Panc1 (cell line): Measurements from ENCODE around the gene GPX3.

Source experiments
- POLR2AphosphoS5 ChIP-seq: IDR thresholded peaks from 2 replicates; pipeline ENCODE4 v1.6.1; 2012; ENCODE audit warnings: mild to moderate bottlenecking, low read depth, low read length, moderate library complexity
- TCF7L2 ChIP-seq: IDR thresholded peaks from 2 replicates; pipeline ENCODE4 v1.6.1; 2011; ENCODE audit warnings: mild to moderate bottlenecking, low read depth, low read length, inconsistent platforms
- TF ChIP-seq, protein P1 (sequence below): fragments of 450-650 bp; IDR thresholded peaks from 2 replicates; pipeline ENCODE4 v1.5.1; 2017; ENCODE audit warnings: mild to moderate bottlenecking
- TF ChIP-seq, protein P2 (sequence below), 2 experiments: IDR thresholded peaks; 2 replicates each; pipeline ENCODE4 v1.6.1; 2011 to 2012; ENCODE audit warnings: low read depth in 2 of 2, control low read depth in 1 of 2, low read length in 1 of 2, mild to moderate bottlenecking in 1 of 2, moderate library complexity in 1 of 2; ENCODE audit not compliant: insufficient read depth in 1 of 2

DNA sequence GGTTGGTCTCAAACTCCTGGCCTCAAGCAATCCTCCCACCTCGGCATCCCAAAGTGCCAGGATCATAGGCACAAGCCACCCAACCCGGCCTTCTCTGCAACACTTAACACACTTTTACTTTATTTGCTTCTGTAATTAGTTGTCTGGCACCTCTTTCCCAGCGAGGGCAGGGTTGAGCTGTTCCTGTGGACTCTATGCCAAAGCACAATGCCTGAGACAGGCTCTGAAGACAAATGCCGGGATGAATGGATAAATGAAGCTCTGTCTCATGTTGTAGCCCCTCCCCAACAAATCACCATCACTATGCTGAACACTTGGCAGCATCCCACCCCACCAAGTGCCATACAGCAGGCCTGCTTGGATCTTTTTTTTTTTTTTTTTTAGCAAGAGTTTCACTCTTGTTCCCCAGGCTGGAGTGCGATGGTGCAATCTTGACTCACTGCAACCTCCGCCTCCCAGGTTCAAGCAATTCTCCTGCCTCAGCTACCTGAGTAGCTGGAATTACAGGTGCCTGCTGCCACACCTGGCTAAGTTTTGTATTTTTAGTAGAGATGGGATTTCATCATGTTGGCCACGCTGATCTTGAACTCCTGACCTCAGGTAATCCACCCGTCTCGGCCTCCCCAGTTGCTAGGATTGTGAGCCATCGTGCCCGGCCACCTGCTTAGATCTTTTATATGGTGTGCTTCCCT, 21.3 kb downstream of the GPX3 start:
- TF ChIP-seq, protein P1, sequence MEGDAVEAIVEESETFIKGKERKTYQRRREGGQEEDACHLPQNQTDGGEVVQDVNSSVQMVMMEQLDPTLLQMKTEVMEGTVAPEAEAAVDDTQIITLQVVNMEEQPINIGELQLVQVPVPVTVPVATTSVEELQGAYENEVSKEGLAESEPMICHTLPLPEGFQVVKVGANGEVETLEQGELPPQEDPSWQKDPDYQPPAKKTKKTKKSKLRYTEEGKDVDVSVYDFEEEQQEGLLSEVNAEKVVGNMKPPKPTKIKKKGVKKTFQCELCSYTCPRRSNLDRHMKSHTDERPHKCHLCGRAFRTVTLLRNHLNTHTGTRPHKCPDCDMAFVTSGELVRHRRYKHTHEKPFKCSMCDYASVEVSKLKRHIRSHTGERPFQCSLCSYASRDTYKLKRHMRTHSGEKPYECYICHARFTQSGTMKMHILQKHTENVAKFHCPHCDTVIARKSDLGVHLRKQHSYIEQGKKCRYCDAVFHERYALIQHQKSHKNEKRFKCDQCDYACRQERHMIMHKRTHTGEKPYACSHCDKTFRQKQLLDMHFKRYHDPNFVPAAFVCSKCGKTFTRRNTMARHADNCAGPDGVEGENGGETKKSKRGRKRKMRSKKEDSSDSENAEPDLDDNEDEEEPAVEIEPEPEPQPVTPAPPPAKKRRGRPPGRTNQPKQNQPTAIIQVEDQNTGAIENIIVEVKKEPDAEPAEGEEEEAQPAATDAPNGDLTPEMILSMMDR, result no peak
- TF ChIP-seq POLR2AphosphoS5, result no peak
- TF ChIP-seq TCF7L2, result no peak
- TF ChIP-seq, protein P2, sequence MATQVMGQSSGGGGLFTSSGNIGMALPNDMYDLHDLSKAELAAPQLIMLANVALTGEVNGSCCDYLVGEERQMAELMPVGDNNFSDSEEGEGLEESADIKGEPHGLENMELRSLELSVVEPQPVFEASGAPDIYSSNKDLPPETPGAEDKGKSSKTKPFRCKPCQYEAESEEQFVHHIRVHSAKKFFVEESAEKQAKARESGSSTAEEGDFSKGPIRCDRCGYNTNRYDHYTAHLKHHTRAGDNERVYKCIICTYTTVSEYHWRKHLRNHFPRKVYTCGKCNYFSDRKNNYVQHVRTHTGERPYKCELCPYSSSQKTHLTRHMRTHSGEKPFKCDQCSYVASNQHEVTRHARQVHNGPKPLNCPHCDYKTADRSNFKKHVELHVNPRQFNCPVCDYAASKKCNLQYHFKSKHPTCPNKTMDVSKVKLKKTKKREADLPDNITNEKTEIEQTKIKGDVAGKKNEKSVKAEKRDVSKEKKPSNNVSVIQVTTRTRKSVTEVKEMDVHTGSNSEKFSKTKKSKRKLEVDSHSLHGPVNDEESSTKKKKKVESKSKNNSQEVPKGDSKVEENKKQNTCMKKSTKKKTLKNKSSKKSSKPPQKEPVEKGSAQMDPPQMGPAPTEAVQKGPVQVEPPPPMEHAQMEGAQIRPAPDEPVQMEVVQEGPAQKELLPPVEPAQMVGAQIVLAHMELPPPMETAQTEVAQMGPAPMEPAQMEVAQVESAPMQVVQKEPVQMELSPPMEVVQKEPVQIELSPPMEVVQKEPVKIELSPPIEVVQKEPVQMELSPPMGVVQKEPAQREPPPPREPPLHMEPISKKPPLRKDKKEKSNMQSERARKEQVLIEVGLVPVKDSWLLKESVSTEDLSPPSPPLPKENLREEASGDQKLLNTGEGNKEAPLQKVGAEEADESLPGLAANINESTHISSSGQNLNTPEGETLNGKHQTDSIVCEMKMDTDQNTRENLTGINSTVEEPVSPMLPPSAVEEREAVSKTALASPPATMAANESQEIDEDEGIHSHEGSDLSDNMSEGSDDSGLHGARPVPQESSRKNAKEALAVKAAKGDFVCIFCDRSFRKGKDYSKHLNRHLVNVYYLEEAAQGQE (IDR thresholded peaks at IDR 0.05; ENCODE audit: insufficient read depth in 1 of 2, low read depth in 2 of 2, low read length in 1 of 2), result no peak
